Naive thymus-derived CD4-positive, alpha-beta T cell (primary cell): ENCODE measurements around the gene PDE12. TPM values are rescaled to one million over a fixed set of nuclear protein-coding genes. Genes with fewer than 3 reads are reported as not detected.

Source experiments
- ATAC-seq: fragments of 150-1000 bp; cut with Tn5 transposase; 2 replicates; pipeline ENCODE4 v1.10.0; 2021; ENCODE audit warnings: mild to moderate bottlenecking, moderate library complexity
- CTCF ChIA-PET: fragments of 350-600 bp; sonication (Branson Sonifier 250); formaldehyde crosslinking; loops from one replicate; lab custom pipeline; 2021; ENCODE audit warnings: antibody characterized with exemption; lab: Charles Lee
- POLR2A ChIA-PET: fragments of 350-600 bp; sonication (Branson Sonifier 250); formaldehyde crosslinking; loops from one replicate; lab custom pipeline; 2021; ENCODE audit warnings: antibody characterized with exemption, inconsistent platforms; lab: Charles Lee
- DNase-seq, 9 donors: peaks; one replicate each; pipeline versions ENCODE4 v3.0.0 to v3.0.0-alpha.2; 2020 to 2022; ENCODE audit warnings: mixed read lengths in 1 of 9
- H3K27ac ChIP-seq: one replicate; pipeline ENCODE4 v1.7.0; 2013; ENCODE audit warnings: mild to moderate bottlenecking, low read depth, low read length, moderate library complexity
- H3K27me3 ChIP-seq, 2 donors: one replicate each; pipeline ENCODE4 v1.7.0; 2013; ENCODE audit warnings: low read length in 2 of 2, mild to moderate bottlenecking in 2 of 2, moderate library complexity in 2 of 2; ENCODE audit not compliant: control insufficient read depth in 2 of 2, insufficient read depth in 2 of 2
- H3K36me3 ChIP-seq, 3 experiments: 1 replicate in 2 of 3; 2 replicates in 1 of 3; pipeline ENCODE4 v1.7.0; 2013; ENCODE audit warnings: low read length in 3 of 3, mild to moderate bottlenecking in 3 of 3, moderate library complexity in 1 of 3; ENCODE audit not compliant: insufficient read depth in 3 of 3, control insufficient read depth in 2 of 3
- H3K4me1 ChIP-seq, 2 donors: one replicate each; pipeline ENCODE4 v1.7.0; 2013; ENCODE audit warnings: low read length in 2 of 2, mild to moderate bottlenecking in 2 of 2, moderate library complexity in 1 of 2; ENCODE audit not compliant: control insufficient read depth in 2 of 2, insufficient read depth in 2 of 2
- H3K4me3 ChIP-seq: 2 replicates; pipeline ENCODE4 v1.7.0; 2013; ENCODE audit warnings: mild to moderate bottlenecking, low read length
- H3K9me3 ChIP-seq, 3 experiments: 1 replicate in 2 of 3; 2 replicates in 1 of 3; pipeline ENCODE4 v1.7.0; 2013; ENCODE audit warnings: low read length in 3 of 3; ENCODE audit not compliant: control insufficient read depth in 2 of 3
- H3K27ac Mint-ChIP-seq, 9 donors: one replicate each; pipeline ENCODE4 v1.8.0; 2020 to 2022; ENCODE audit warnings: mixed read lengths in 9 of 9, mild to moderate bottlenecking in 8 of 9, moderate library complexity in 5 of 9, inconsistent platforms in 2 of 9
- H3K27me3 Mint-ChIP-seq, 5 donors: one replicate each; pipeline ENCODE4 v1.8.0; 2021 to 2022; ENCODE audit warnings: mixed read lengths in 5 of 5, mild to moderate bottlenecking in 1 of 5
- H3K36me3 Mint-ChIP-seq, 5 donors: one replicate each; pipeline ENCODE4 v1.8.0; 2020 to 2022; ENCODE audit warnings: mixed read lengths in 5 of 5, mild to moderate bottlenecking in 3 of 5, inconsistent platforms in 1 of 5
- H3K4me1 Mint-ChIP-seq, 7 donors: one replicate each; pipeline ENCODE4 v1.8.0; 2020 to 2022; ENCODE audit warnings: mixed read lengths in 7 of 7, mild to moderate bottlenecking in 3 of 7, inconsistent platforms in 1 of 7
- H3K4me3 Mint-ChIP-seq, 10 donors: one replicate each; pipeline ENCODE4 v1.8.0; 2020 to 2022; ENCODE audit warnings: mild to moderate bottlenecking in 10 of 10, mixed read lengths in 10 of 10, moderate library complexity in 6 of 10, inconsistent platforms in 2 of 10
- H3K9me3 Mint-ChIP-seq, 11 donors: one replicate each; pipeline ENCODE4 v1.8.0; 2020 to 2022; ENCODE audit warnings: mixed read lengths in 11 of 11, mild to moderate bottlenecking in 4 of 11, inconsistent platforms in 1 of 11, moderate library complexity in 1 of 11
- intact Hi-C, 2 donors: fragments of 100-400 bp; cut with micrococcal nuclease; formaldehyde crosslinking; loops; one replicate each; pipeline ENCODE4 v1.15.1; 2023
- polyA plus RNA-seq, 2 donors: library from polyadenylated mRNA; unstranded; fragments of 300-500 nt; fragmentation: Illumina TruSeq; gene quantifications; one replicate each; pipeline ENCODE4 v1.2.3, GENCODE V29; 2021
- total RNA-seq, 6 experiments: library from RNA in 5 of 6; stranded (reverse) in 5 of 6; gene quantifications; 1 replicate in 5 of 6; 2 replicates in 1 of 6; pipeline ENCODE4 v1.2.3 and lab custom pipeline; 2021 to 2026

PDE12 gene
- total and polyA plus RNA-seq, 7 experiments from 2014 or later = 15.1 to 35.5 (median 25.2) TPM

GRCh38 chr3:57557085-57557537, 1.0 kb downstream of the PDE12 start:
- H3K27ac ChIP-seq = peak overlapping the region; percentile 96
- peak overlapping the region; percentile 94 to 99 (median 98) for H3K27ac Mint-ChIP-seq
- peaks cover 26% of the 10 kb centered on the region in 2 donors for H3K4me1 ChIP-seq
- ChIA-PET CTCF (interaction anchor here (0.6 to 1.1 kb wide), 2 partner anchors 39 to 334 kb away, joined by 4 to 5 read pairs; no protein-coding TSS in a partner anchor), POLR2A (interaction anchor here (0.6 to 3.2 kb wide), 14 partner anchors 10 to 871 kb away, joined by 3 to 88 read pairs (median 6); partner anchors contain the start of genes ARF4, DENND6A and SLMAP)
- ATAC-seq = peak; percentile 45
- no peaks in the 10 kb centered on the region for H3K9me3 Mint-ChIP-seq
- intact Hi-C loops = loop anchor here (2.0 to 5.0 kb wide), 5 partner anchors 136 to 1000 kb away; partner anchors contain the start of genes CCDC66 (in 2 of the 2) and DENND6A (in 1 of the 2)
- peaks cover 0 to 25% (median 19%) of the 10 kb centered on the region in 5 donors for H3K36me3 Mint-ChIP-seq
- peaks cover 0 to 18% (median 14%) of the 10 kb centered on the region in 3 experiments for H3K36me3 ChIP-seq
- peaks cover 13 to 60% (median 45%) of the 10 kb centered on the region in 7 donors for H3K4me1 Mint-ChIP-seq
- DNase-seq = peak; percentile 17 to 47 (median 29)
- H3K4me3 Mint-ChIP-seq = peak overlapping the region; percentile 85 to 99 (median 92)
- no peaks in the 10 kb centered on the region for H3K27me3 Mint-ChIP-seq
- H3K4me3 ChIP-seq = peak overlapping the region; percentile 74
- no peaks in the 10 kb centered on the region for H3K27me3 ChIP-seq
- H3K9me3 ChIP-seq = no peaks in the 10 kb centered on the region

GRCh38 chr3:57559526-57559925, 3.5 kb downstream of the PDE12 start:
- Mint-ChIP-seq H3K27ac (peak overlapping the region in 3 of 9 donors; percentile 34 to 38 (median 37)), H3K27me3 (no peaks in the 10 kb centered on the region), H3K36me3 (peaks cover 0 to 29% (median 23%) of the 10 kb centered on the region in 5 donors), H3K9me3 (no peaks in the 10 kb centered on the region), H3K4me3 (peak overlapping the region; percentile 23 to 95 (median 54)), H3K4me1 (peaks cover 19 to 69% (median 55%) of the 10 kb centered on the region in 7 donors)
- ATAC-seq (no peak), DNase-seq (no peak)
- H3K36me3 ChIP-seq = peaks cover 0 to 26% (median 18%) of the 10 kb centered on the region in 3 experiments
- POLR2A ChIA-PET = interaction anchor here (0.6 to 3.8 kb wide), 3 partner anchors 37 to 792 kb away, joined by 3 to 22 read pairs (median 4); partner anchors contain the start of gene ARF4
- no peaks in the 10 kb centered on the region for H3K9me3 ChIP-seq
- no peaks in the 10 kb centered on the region for H3K27me3 ChIP-seq
- no peak overlapping the region for H3K4me3 ChIP-seq
- H3K27ac ChIP-seq = no peak overlapping the region
- H3K4me1 ChIP-seq = peaks cover 26% of the 10 kb centered on the region in 2 donors
- intact Hi-C loops = loop anchor here (5.0 kb wide), 2 partner anchors 387 to 1002 kb away; partner anchors contain the start of gene CCDC66 (in 1 of the 2)
- CTCF ChIA-PET = no interaction called here

GRCh38 chr3:57569859-57570450, 13.9 kb downstream of the PDE12 start:
- Mint-ChIP-seq H3K4me1 (peaks cover 0 to 12% (median 5%) of the 10 kb centered on the region in 7 donors), H3K27me3 (no peaks in the 10 kb centered on the region), H3K36me3 (peaks cover 7 to 34% (median 10%) of the 10 kb centered on the region in 5 donors), H3K4me3 (no peak overlapping the region), H3K27ac (peak overlapping the region in 3 of 9 donors; percentile 3 to 61 (median 14)), H3K9me3 (no peaks in the 10 kb centered on the region)
- POLR2A ChIA-PET = interaction anchor here (1.1 kb wide), 1 partner anchor 13 kb away, joined by 4 read pairs; the partner anchor contains the start of gene PDE12
- no peak for ATAC-seq
- no peak overlapping the region for H3K4me3 ChIP-seq
- no peaks in the 10 kb centered on the region for H3K4me1 ChIP-seq
- DNase-seq = no peak
- peaks cover 0 to 38% (median 4%) of the 10 kb centered on the region in 3 experiments for H3K36me3 ChIP-seq
- H3K27ac ChIP-seq = no peak overlapping the region
- no peaks in the 10 kb centered on the region for H3K27me3 ChIP-seq
- intact Hi-C loops = no loop called here
- H3K9me3 ChIP-seq = no peaks in the 10 kb centered on the region
- CTCF ChIA-PET = no interaction called here

GRCh38 chr3:57570878-57571277, 14.8 kb downstream of the PDE12 start:
- DNase-seq (no peak), ATAC-seq (no peak)
- H3K27ac Mint-ChIP-seq = peak overlapping the region in 4 of 9 donors; percentile 8 to 64 (median 24)
- Histone ChIP-seq H3K27ac (no peak overlapping the region), H3K4me1 (no peaks in the 10 kb centered on the region), H3K9me3 (no peaks in the 10 kb centered on the region), H3K4me3 (no peak overlapping the region), H3K27me3 (no peaks in the 10 kb centered on the region), H3K36me3 (peaks cover 0 to 44% (median 4%) of the 10 kb centered on the region in 3 experiments)
- peaks cover 8 to 41% (median 12%) of the 10 kb centered on the region in 5 donors for H3K36me3 Mint-ChIP-seq
- peaks cover under 1 to 14% (median 7%) of the 10 kb centered on the region in 7 donors for H3K4me1 Mint-ChIP-seq
- no peaks in the 10 kb centered on the region for H3K9me3 Mint-ChIP-seq
- ChIA-PET CTCF (no interaction called here), POLR2A (interaction anchor here (1.1 kb wide), 1 partner anchor 14 kb away, joined by 4 read pairs; the partner anchor contains the start of gene PDE12)
- intact Hi-C loops = no loop called here
- no peaks in the 10 kb centered on the region for H3K27me3 Mint-ChIP-seq
- no peak overlapping the region for H3K4me3 Mint-ChIP-seq

GRCh38 chr3:57572096-57572495, 16.0 kb downstream of the PDE12 start:
- Mint-ChIP-seq H3K27me3 (no peaks in the 10 kb centered on the region), H3K36me3 (peaks cover 13 to 45% (median 17%) of the 10 kb centered on the region in 5 donors), H3K4me1 (peaks cover 6 to 22% (median 12%) of the 10 kb centered on the region in 7 donors), H3K9me3 (no peaks in the 10 kb centered on the region), H3K27ac (no peak overlapping the region), H3K4me3 (no peak overlapping the region)
- POLR2A ChIA-PET = interaction anchor here (0.5 to 1.5 kb wide), 4 partner anchors 16 to 982 kb away, joined by 3 to 6 read pairs (median 4); partner anchors contain the start of gene PDE12
- no peak for DNase-seq
- H3K27ac ChIP-seq = no peak overlapping the region
- H3K27me3 ChIP-seq = no peaks in the 10 kb centered on the region
- intact Hi-C loops = no loop called here
- no peak for ATAC-seq
- H3K9me3 ChIP-seq = no peaks in the 10 kb centered on the region
- no peak overlapping the region for H3K4me3 ChIP-seq
- CTCF ChIA-PET = no interaction called here
- H3K36me3 ChIP-seq = peaks cover 0 to 51% (median 8%) of the 10 kb centered on the region in 3 experiments
- no peaks in the 10 kb centered on the region for H3K4me1 ChIP-seq

- POLR2A ChIA-PET = no interaction called here
- peaks cover 15 to 45% (median 25%) of the 10 kb centered on the region in 5 donors for H3K36me3 Mint-ChIP-seq
- H3K9me3 ChIP-seq = no peaks in the 10 kb centered on the region
- no peak for DNase-seq
- peaks cover 5 to 68% (median 8%) of the 10 kb centered on the region in 3 experiments for H3K36me3 ChIP-seq
- peaks cover 6 to 30% (median 20%) of the 10 kb centered on the region in 7 donors for H3K4me1 Mint-ChIP-seq
- H3K4me1 ChIP-seq = no peaks in the 10 kb centered on the region
- no peak overlapping the region for H3K27ac ChIP-seq
- H3K27me3 Mint-ChIP-seq = no peaks in the 10 kb centered on the region
- H3K4me3 Mint-ChIP-seq = no peak overlapping the region
- H3K9me3 Mint-ChIP-seq = no peaks in the 10 kb centered on the region
- peak overlapping the region in 7 of 9 donors; percentile 7 to 86 (median 54) for H3K27ac Mint-ChIP-seq
- H3K4me3 ChIP-seq = no peak overlapping the region
- H3K27me3 ChIP-seq = no peaks in the 10 kb centered on the region
- ATAC-seq = no peak
- intact Hi-C loops = no loop called here
- CTCF ChIA-PET = no interaction called here
These were observed 20.0 kb downstream of the PDE12 start for GRCh38 chr3:57575966-57576626.
